Right lung (tissue), 5 donors: ENCODE results near the gene ATP10A. TPM values are rescaled to one million over a fixed set of nuclear protein-coding genes. Genes with fewer than 3 reads are reported as not detected.
"Not testable (repeated sequence)": the region's sequence is repeated elsewhere in the genome, so short reads cannot be mapped to it uniquely, and the experiment has no call there.

Source experiments
- DNase-seq, 2 donors: peaks; one replicate each; pipeline ENCODE4 v3.0.0-alpha.2; 2013
- polyA plus RNA-seq, 5 donors: library from polyadenylated mRNA; unstranded; fragments of 120-200 nt; gene quantifications; one replicate each; pipeline versions ENCODE4 v1.2.1 to v1.2.3, GENCODE V29; 2013; ENCODE audit warnings: inconsistent platforms in 1 of 5, low replicate concordance in 1 of 5; ENCODE audit not compliant: insufficient read length in 5 of 5, insufficient read depth in 1 of 5

ATP10A gene
- polyA plus RNA-seq, 5 donors: 0.43 to 0.96 (median 0.82) TPM

- DNase-seq: no peak
Measured at GRCh38 chr15:25772500-25772899, 90.6 kb downstream of the ATP10A start.

- not testable (repeated sequence) for DNase-seq
Measured at GRCh38 chr15:25771736-25772135, 91.4 kb downstream of the ATP10A start.

- DNase-seq: no peak
Measured at GRCh38 chr15:25771338-25771706, 91.8 kb downstream of the ATP10A start.

GRCh38 chr15:25770618-25771337 is 92.3 kb downstream of the ATP10A start:
- DNase-seq: no peak

- no peak for DNase-seq
Measured at GRCh38 chr15:25770031-25770430, 93.1 kb downstream of the ATP10A start.

GRCh38 chr15:25768271-25768670 is 94.9 kb downstream of the ATP10A start:
- no peak for DNase-seq

GRCh38 chr15:25767356-25768151 is 95.6 kb downstream of the ATP10A start:
- DNase-seq: no peak

- DNase-seq: no peak
Measured at GRCh38 chr15:25766417-25766816, 96.7 kb downstream of the ATP10A start.

- no peak for DNase-seq
Measured at GRCh38 chr15:25764980-25765735, 98.0 kb downstream of the ATP10A start.

- no peak for DNase-seq
Measured at GRCh38 chr15:25763954-25764353, 99.2 kb downstream of the ATP10A start.

- no peak for DNase-seq
Measured at GRCh38 chr15:25763331-25763751, 99.8 kb downstream of the ATP10A start.

- no peak for DNase-seq
Measured at GRCh38 chr15:25761971-25762662, 101.0 kb downstream of the ATP10A start.

- no peak for DNase-seq
Measured at GRCh38 chr15:25759421-25759820, 103.7 kb downstream of the ATP10A start.

- not testable (repeated sequence) for DNase-seq
Measured at GRCh38 chr15:25758612-25759011, 104.5 kb downstream of the ATP10A start.

- DNase-seq: no peak
Measured at GRCh38 chr15:25743548-25744275, 119.4 kb downstream of the ATP10A start.

GRCh38 chr15:25742776-25743547 is 120.2 kb downstream of the ATP10A start:
- no peak for DNase-seq

GRCh38 chr15:25742041-25742730 is 120.9 kb downstream of the ATP10A start:
- no peak for DNase-seq

- no peak for DNase-seq
Measured at GRCh38 chr15:25741256-25741580, 121.9 kb downstream of the ATP10A start.

- DNase-seq: no peak
Measured at GRCh38 chr15:25740383-25741255, 122.5 kb downstream of the ATP10A start.
